HAP-1 (cell line): ENCODE results near the gene MYO1C.
"Not testable (repeated sequence)": the region's sequence is repeated elsewhere in the genome, so short reads cannot be mapped to it uniquely, and the experiment has no call there.

Experiments used
- DNase-seq, 2 experiments: peaks; one replicate each; pipeline ENCODE4 v3.0.0-alpha.2; 2016 to 2020; ENCODE audit warnings: low spot score in 2 of 2
- H3K27me3 ChIP-seq: fragments of 250-450 bp; sonication (Bioruptor Pico); 2 replicates; pipeline ENCODE4 v1.5.1; 2020; ENCODE audit warnings: low read depth, mild to moderate bottlenecking, moderate library complexity
- H3K36me3 ChIP-seq: fragments of 250-450 bp; sonication (Bioruptor Pico); replicated peaks from 2 replicates; pipeline ENCODE4 v1.5.1; 2020; ENCODE audit warnings: mild to moderate bottlenecking
- H3K4me1 ChIP-seq: fragments of 250-450 bp; sonication (Bioruptor Pico); 2 replicates; pipeline ENCODE4 v1.5.1; 2020; ENCODE audit warnings: mild to moderate bottlenecking
- H3K4me3 ChIP-seq: fragments of 250-450 bp; sonication (Bioruptor Pico); 2 replicates; pipeline ENCODE4 v1.5.1; 2020; ENCODE audit warnings: mild to moderate bottlenecking, moderate library complexity
- H3K9me3 ChIP-seq: fragments of 250-450 bp; sonication (Bioruptor Pico); 2 replicates; pipeline ENCODE4 v1.5.1; 2020; ENCODE audit warnings: mild to moderate bottlenecking, moderate library complexity
- in situ Hi-C: fragments of 300-500 bp; cut with MboI; formaldehyde crosslinking; loops from 3 replicates; pipeline ENCODE4 v1.14.3; 2020; ENCODE audit warnings: low sequenced_read_pairs, inconsistent platforms, mixed read lengths

Gene MYO1C

DNA sequence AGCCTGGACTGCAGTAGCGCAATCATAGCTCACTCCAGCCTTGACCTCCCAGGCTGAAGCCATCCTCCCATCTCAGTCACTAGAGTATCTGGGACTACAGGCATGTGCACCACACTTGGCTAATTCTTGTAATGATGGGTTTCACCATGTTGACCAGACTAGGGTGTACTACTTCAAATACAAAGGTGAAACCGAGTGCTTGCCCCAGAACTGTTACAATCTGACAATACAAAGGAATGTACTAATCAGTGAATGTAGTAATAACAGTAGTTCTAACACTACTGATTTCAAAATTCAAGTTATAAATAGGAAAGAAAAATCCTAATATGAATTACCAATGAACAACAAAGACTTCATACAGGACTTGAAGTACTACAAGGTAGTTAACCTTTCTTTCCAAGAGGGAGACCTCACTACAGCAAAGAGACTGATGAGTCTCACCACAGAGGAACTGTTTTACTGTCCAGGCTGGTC is 60.8 kb downstream of the MYO1C start:
- Histone ChIP-seq H3K9me3 (no peaks in the 10 kb centered on the region), H3K27me3 (no peaks in the 10 kb centered on the region), H3K36me3 (peaks cover 45% of the 10 kb centered on the region), H3K4me3 (no peak overlapping the region), H3K4me1 (no peaks in the 10 kb centered on the region)
- in situ Hi-C loops = no loop called here
- no peak for DNase-seq

GRCh38 chr17:1423456-1424135 is 68.9 kb downstream of the MYO1C start:
- in situ Hi-C loops = no loop called here
- peaks cover 50% of the 10 kb centered on the region for H3K36me3 ChIP-seq
- no peak for DNase-seq

GRCh38 chr17:1422885-1423284 is 69.6 kb downstream of the MYO1C start:
- peaks cover 50% of the 10 kb centered on the region for H3K36me3 ChIP-seq
- no peak for DNase-seq

More at GRCh38 chr17:1423456-1424135, 68.9 kb downstream of the MYO1C start:
- Histone ChIP-seq H3K9me3 (no peaks in the 10 kb centered on the region), H3K27me3 (no peaks in the 10 kb centered on the region), H3K4me1 (no peaks in the 10 kb centered on the region), H3K4me3 (no peak overlapping the region)

DNA sequence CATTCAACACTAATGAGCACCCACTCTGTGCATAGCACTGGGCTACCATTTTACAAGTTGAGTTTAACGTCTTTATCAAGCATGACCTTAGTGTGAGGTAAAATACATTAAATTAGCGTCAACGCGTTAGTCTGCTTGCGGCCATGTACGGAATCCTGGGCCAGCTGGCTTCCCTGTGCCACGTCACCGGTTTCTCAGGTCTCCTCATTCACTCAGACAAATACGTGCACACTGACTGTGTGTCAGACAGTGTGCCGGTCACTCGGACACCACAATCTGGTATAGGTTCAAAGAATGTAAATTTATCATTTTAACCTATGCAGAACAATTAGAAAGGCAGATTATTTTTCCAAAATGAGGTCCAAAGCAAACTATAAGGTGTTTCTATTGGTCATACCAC is 71.0 kb downstream of the MYO1C start:
- peaks cover 49% of the 10 kb centered on the region for H3K36me3 ChIP-seq
- in situ Hi-C loops = no loop called here
- no peaks in the 10 kb centered on the region for H3K9me3 ChIP-seq
- no peaks in the 10 kb centered on the region for H3K27me3 ChIP-seq
- H3K4me1 ChIP-seq = no peaks in the 10 kb centered on the region
- no peak for DNase-seq
- no peak overlapping the region for H3K4me3 ChIP-seq

More at GRCh38 chr17:1422885-1423284, 69.6 kb downstream of the MYO1C start:
- Histone ChIP-seq H3K4me3 (no peak overlapping the region), H3K9me3 (no peaks in the 10 kb centered on the region), H3K4me1 (no peaks in the 10 kb centered on the region), H3K27me3 (no peaks in the 10 kb centered on the region)
- in situ Hi-C loops = no loop called here

- Histone ChIP-seq H3K4me1 (no peaks in the 10 kb centered on the region), H3K9me3 (no peaks in the 10 kb centered on the region), H3K36me3 (peaks cover 45% of the 10 kb centered on the region), H3K27me3 (no peaks in the 10 kb centered on the region), H3K4me3 (no peak overlapping the region)
- no peak for DNase-seq
- in situ Hi-C loops = no loop called here
Measured at GRCh38 chr17:1420981-1421380, 71.5 kb downstream of the MYO1C start.

GRCh38 chr17:1420163-1420562 is 72.3 kb downstream of the MYO1C start:
- Histone ChIP-seq H3K4me1 (no peaks in the 10 kb centered on the region), H3K27me3 (no peaks in the 10 kb centered on the region), H3K4me3 (no peak overlapping the region), H3K36me3 (peaks cover 38% of the 10 kb centered on the region), H3K9me3 (no peaks in the 10 kb centered on the region)
- no peak for DNase-seq
- in situ Hi-C loops = no loop called here

DNA sequence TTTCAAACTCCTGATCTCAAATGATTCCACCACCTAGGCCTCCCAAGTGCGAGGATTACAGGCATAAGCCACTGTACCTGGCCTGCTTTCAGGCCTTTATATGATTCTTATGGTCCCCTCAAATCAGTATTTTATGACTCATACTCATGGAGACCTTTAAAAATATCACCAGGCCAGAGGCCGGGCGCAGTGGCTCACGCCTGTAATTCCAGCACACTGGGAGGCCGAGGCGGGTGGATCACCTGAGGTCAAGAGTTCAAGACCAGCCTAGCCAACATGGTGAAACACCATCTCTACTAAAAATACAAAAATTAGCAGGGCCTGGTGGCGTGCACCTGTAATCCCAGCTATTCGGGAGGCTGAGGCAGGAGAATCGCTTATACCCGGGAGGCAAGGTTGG is 74.0 kb downstream of the MYO1C start:
- DNase-seq, in situ Hi-C loops, H3K9me3 ChIP-seq, H3K27me3 ChIP-seq, H3K4me1 ChIP-seq, H3K4me3 ChIP-seq: not testable (repeated sequence)
- H3K36me3 ChIP-seq = peaks cover 28% of the 10 kb centered on the region

- Histone ChIP-seq H3K9me3 (no peaks in the 10 kb centered on the region), H3K4me3 (no peak overlapping the region), H3K4me1 (no peaks in the 10 kb centered on the region), H3K27me3 (no peaks in the 10 kb centered on the region), H3K36me3 (peaks cover 10% of the 10 kb centered on the region; the same call in 1 of the 2 replicates)
- in situ Hi-C loops = no loop called here
- no peak for DNase-seq
Measured at GRCh38 chr17:1416414-1416813, 76.1 kb downstream of the MYO1C start.

- no peak overlapping the region for H3K4me3 ChIP-seq
- peaks cover under 1% of the 10 kb centered on the region; the same call in 1 of the 2 replicates for H3K36me3 ChIP-seq
- in situ Hi-C loops = no loop called here
- no peak for DNase-seq
- H3K4me1 ChIP-seq = no peaks in the 10 kb centered on the region
- H3K27me3 ChIP-seq = no peaks in the 10 kb centered on the region
- no peaks in the 10 kb centered on the region for H3K9me3 ChIP-seq
Measured at GRCh38 chr17:1414634-1415033, 77.9 kb downstream of the MYO1C start.
